GM12875 (cell line): ENCODE data around the gene ANKRD28.

ENCODE experiments used
- H3K4me3 ChIP-seq: one replicate; pipeline ENCODE4 v1.5.1; 2011; ENCODE audit warnings: low read depth, low read length, control low read depth
- CTCF ChIP-seq: IDR thresholded peaks from 2 replicates; pipeline ENCODE4 v1.5.1; 2011; ENCODE audit warnings: low read depth, mild to moderate bottlenecking, control low read depth, inconsistent platforms, low read length, moderate library complexity, borderline replicate concordance; ENCODE audit not compliant: insufficient read depth

ANKRD28 gene

GRCh38 chr3:15636028-15636709, 161.6 kb downstream of the ANKRD28 start:
- TF ChIP-seq CTCF: no peak
- peak overlapping the region; percentile 10 for H3K4me3 ChIP-seq

GRCh38 chr3:15635121-15635661, 162.6 kb downstream of the ANKRD28 start:
- no peak overlapping the region for H3K4me3 ChIP-seq
- TF ChIP-seq CTCF: no peak

- TF ChIP-seq CTCF: no peak
Observed at GRCh38 chr3:15634671-15635070, 163.1 kb downstream of the ANKRD28 start.

GRCh38 chr3:15633766-15634598, 163.8 kb downstream of the ANKRD28 start:
- H3K4me3 ChIP-seq: no peak overlapping the region
- TF ChIP-seq CTCF: no peak

More at GRCh38 chr3:15634671-15635070, 163.1 kb downstream of the ANKRD28 start:
- H3K4me3 ChIP-seq: no peak overlapping the region

- H3K4me3 ChIP-seq: no peak overlapping the region
Observed at GRCh38 chr3:15633159-15633558, 164.6 kb downstream of the ANKRD28 start.

GRCh38 chr3:15632212-15632580, 165.6 kb downstream of the ANKRD28 start:
- no peak overlapping the region for H3K4me3 ChIP-seq
- TF ChIP-seq CTCF: no peak

More at GRCh38 chr3:15633159-15633558, 164.6 kb downstream of the ANKRD28 start:
- no peak for TF ChIP-seq CTCF
